Fibroblast of the aortic adventitia (primary cell): ENCODE data around the gene RPL10A. TPM values are rescaled to one million over a fixed set of nuclear protein-coding genes. Genes with fewer than 3 reads are reported as not detected.

Source experiments
- DNase-seq: peaks from one replicate; pipeline ENCODE4 v3.0.0-alpha.2; 2010; ENCODE audit warnings: low read depth
- H3K4me3 ChIP-seq: 2 replicates; pipeline ENCODE4 v1.5.1; 2011; ENCODE audit warnings: low read depth, mild to moderate bottlenecking, control low read depth, low read length, moderate library complexity
- total RNA-seq: library from RNA; depleted of rRNA; stranded (reverse); fragments of >200 nt; gene quantifications from 2 replicates; pipeline ENCODE4 v1.2.3, GENCODE V29; 2012; ENCODE audit warnings: low replicate concordance
- TF ChIP-seq, protein P1 (sequence below): IDR thresholded peaks from 2 replicates; pipeline ENCODE4 v1.5.1; 2011; ENCODE audit warnings: mild to moderate bottlenecking, low read length, control low read depth, inconsistent platforms; ENCODE audit not compliant: insufficient read depth

RPL10A gene
- total RNA-seq, 1 donor = 1,853 TPM

DNA sequence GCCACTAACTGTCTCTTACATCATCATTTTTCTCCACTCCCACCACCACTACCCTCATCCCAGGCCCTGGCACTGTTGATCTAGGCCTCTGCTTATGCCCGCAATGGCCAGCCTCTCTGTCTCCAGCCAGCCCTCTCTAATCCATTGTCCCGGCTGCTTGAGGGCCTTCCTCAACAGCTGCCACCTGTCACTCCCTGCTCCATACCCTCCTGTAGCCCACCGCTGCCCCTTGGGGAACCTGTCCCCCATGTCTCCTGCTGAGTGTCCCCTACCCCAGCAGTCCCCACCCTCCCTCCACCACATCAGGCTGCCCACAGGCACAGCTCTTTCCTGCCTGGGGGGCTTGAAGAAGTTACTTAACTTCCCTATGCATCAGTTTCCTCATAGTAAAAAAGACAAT, 15.3 kb downstream of the RPL10A start:
- TF ChIP-seq, protein P1, sequence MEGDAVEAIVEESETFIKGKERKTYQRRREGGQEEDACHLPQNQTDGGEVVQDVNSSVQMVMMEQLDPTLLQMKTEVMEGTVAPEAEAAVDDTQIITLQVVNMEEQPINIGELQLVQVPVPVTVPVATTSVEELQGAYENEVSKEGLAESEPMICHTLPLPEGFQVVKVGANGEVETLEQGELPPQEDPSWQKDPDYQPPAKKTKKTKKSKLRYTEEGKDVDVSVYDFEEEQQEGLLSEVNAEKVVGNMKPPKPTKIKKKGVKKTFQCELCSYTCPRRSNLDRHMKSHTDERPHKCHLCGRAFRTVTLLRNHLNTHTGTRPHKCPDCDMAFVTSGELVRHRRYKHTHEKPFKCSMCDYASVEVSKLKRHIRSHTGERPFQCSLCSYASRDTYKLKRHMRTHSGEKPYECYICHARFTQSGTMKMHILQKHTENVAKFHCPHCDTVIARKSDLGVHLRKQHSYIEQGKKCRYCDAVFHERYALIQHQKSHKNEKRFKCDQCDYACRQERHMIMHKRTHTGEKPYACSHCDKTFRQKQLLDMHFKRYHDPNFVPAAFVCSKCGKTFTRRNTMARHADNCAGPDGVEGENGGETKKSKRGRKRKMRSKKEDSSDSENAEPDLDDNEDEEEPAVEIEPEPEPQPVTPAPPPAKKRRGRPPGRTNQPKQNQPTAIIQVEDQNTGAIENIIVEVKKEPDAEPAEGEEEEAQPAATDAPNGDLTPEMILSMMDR = no peak
- H3K4me3 ChIP-seq = no peak overlapping the region
- no peak for DNase-seq

DNA sequence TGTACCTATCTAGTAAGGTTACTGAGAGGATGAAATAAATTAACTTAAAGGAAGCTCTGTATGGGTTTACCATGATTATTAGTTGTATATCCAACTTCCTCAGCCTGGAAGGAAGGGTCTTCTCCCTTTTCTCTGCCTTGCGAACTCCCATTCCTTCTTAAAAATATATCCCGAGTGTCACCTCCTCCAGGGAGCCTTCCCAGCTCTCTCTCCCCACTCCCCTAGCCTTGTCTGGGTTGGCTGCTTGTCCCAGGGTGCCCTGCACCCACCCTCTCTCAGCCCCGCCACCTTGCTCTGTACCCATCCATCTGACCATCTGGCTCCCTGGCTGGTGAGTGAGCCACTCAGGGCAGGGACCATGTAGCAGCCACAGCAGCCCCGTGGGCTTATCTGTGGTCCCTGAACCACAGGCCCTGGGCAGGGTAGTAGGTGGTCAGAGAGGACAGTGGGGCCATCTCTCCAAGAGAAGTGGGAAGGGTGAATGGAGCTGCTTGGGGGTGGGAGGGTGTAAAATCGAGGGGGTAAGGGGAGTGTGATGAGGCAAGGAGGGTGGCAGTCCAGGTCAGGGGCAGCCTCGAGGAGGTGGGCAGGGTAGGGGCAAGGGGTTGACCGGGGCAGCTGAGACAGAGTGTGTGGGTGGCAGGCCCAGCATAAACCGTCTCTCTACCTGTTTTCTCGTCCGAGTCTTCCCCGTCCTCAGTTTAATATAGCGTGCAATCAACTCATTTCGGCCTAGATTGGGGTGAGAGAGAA, 15.9 kb downstream of the RPL10A start:
- DNase-seq = no peak
- H3K4me3 ChIP-seq = no peak overlapping the region
- TF ChIP-seq, protein P1 = no peak

DNA sequence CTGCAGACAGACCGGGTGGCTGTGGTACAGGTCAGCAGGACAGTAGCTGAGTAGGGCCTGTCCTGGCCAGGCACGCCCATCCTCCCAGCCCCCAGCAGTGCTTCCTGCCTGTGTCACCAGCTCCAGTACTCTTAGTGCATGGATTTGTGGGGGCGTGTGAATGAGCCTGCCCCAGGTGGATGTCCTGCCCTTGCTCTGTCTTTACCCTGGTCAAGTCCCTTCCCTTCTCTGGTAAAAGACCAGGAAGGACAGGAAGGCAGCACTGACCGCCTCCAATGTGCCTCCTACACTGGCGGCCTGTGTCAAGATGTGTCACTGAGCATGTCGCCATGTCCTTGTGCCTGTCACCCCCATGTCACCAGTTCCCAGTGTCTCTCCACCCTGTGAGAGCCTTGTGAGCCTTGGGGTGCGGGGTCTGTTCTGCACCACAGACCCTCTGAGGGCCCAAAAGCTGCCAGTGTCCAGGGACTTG, 16.8 kb downstream of the RPL10A start:
- no peak for DNase-seq
- TF ChIP-seq, protein P1 = no peak
- H3K4me3 ChIP-seq = no peak overlapping the region

DNA sequence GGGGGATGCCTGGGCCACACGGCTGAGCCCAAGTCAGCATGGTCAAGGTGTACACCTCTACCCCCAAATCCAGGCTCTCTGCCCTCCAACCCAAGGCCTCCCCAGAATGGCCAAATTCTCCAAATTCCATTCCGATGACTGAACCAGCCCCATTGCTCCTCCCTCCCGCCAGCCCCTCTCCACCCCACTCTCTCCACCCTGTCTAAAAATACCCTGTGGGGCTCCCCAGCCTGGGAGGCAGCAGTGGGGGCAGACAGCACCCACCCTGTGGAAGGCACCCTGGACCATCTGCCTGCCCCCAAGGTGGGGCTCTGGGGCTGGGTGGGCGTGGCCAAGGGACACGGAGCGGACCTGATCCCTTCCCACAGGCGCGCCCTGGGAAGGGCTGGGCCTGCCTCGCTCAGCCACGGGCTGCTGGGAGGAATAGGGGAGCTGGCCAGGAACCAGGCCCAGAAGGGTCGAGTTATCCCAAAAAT, 17.2 kb downstream of the RPL10A start:
- TF ChIP-seq, protein P1 = no peak
- no peak overlapping the region for H3K4me3 ChIP-seq
- peak; percentile 72 for DNase-seq

DNA sequence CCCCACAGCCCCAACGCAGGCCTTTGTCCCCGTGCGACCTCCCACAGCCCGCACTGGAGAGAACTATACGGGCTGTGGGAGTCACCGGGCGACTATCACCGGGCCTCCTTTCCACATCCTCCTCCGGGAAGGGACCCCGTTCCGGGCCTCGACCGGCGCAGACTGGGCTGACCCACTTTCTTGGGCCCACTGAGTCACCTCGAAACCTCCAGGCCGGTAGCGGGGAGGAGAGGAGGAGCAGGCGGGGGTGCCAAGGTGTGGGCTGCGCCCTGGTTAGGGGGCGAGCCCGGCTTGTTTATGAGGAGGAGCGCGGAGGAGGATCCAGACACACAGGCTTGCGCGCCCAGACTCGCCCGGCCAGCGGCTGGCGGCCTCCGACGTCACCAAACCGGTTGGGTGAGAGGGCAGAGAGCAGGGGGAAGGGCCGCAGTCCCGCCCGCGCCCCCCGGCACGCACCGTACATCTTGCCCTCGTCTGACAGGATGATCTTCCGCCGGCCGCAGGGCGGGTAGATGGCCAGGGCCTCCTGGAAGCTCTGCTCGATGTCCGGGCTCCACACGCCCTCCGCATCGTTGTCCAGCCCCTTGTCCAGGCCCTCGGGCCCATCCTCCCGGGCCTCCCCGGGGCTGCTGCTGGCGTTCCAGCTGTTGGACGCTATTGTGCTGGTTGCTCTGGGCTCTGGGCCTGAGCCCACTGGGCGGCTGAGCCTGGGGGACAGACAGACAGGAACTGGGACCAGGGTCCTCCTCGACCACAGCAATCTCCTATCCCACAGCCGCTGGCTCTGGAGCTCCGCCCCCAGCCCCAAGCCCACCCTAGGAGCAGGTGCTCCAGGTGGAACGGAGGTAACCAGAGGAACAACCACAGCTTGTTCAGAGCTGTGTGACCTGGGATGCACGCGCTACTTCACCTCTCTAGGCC, 18.1 kb downstream of the RPL10A start:
- peak; percentile 29 for DNase-seq
- peak overlapping the region; percentile 13 for H3K4me3 ChIP-seq
- TF ChIP-seq, protein P1 = no peak

DNA sequence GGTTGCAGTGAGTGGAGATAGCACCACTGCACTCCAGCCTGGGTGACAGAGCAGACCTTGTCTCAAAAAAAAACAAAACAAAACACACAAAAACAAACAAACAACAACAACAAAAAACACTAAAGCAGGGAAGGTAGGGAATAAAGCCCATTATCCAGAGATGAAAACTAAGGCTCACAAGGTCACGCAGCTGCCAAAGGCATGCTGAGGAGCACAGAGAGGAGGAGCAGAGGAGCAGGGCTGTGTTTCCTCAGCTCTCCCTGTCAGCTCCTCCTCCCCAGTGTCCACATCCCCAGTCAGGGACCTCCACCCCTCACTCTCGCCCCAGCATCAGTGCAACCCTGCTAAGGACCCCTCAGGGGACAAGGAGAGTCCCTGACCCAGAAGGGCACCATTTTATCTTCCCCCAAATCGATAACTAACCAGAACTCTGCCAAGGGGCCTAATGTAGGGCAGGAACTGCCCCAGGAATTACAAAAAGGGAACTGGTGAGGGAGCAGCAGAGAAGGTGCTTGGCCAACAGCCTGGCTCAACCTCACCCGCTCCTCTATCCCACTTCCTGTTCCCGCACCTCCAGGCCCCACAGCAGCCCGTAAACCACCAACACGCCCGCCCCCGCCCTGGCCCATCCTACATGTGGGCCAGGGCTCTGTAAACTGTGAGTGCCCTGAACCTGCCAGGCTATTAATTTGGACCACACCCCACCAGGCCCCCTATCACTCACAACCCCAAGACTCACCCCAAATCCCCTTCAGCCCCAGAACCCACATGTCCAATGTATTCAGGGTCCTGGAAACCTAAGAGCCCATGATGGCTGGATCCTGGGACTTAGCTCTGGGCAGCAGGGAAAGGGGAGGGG, 19.7 kb downstream of the RPL10A start:
- DNase-seq = peak; percentile 21
- TF ChIP-seq, protein P1 = no peak
- H3K4me3 ChIP-seq = no peak overlapping the region
